GOT3 (cell line): ENCODE results near the gene TMEM204.

Experiments used
- DNase-seq: peaks from one replicate; lab custom pipeline; 2025; ENCODE audit warnings: mixed read lengths; lab: John Stamatoyannopoulos, UW

Gene TMEM204

DNA sequence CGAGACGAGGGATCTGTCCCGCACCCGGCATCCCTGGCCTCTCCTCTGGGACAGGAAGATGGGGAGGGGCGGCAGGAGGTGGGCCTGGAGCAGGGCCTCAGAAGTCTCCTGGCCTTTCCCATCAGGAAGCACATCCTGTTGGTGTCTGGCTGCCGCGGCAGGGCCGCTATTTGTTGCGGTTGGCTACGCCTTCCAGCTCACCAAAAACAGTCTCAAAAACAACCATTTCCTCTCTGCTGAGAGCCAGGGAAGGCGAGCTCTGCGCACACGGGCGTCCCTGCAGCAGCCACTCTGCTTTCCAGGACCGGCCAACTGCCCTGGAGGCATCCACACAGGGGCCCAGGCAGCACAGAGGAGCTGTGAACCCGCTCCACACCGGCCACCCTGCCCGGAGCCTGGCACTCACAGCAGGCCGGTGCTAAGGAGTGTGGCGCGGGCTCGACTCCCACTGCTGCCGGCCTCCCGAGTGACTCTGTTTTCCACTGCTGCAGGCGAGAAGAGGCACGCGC lies at the start of gene TMEM204:
TMEM204 (plus strand) TSS at position 224 of the 509 bp plus-strand sequence. CDS start 610 bp downstream, outside the sequence.
- DNase-seq, result no peak

DNA sequence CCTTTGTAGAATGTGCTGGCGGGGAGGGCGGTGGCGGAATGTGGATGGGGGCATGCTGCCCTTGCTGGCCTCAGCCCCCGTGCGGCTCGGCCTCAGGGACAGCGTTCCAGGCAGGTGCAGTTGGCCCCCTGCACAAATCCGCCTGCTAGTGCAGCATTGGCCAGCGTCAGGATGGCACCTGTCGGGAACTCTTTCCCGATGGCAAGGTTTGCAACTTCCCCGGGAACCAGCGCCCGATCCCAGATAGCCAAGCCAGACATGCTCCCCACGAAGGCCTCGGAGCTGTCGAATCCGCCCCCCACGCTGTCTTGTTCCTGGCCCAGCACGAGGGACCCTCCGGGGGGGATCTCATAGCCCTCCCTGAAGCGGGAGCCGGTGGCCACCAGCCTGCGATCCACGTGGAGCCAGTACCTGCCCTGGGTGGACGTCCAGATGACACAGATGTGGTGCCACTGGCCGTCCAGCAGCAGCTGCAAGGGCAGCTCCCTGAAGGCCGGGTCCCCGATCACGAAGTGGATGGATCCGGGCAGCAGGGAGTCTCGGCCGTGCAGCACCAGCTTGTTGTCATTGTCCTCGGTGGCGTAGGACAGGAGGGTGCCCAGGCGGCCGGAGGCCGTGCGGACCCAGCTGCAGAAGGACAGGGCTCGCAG lies 47.5 kb upstream of the TMEM204 start:
- DNase-seq, result no peak

DNA sequence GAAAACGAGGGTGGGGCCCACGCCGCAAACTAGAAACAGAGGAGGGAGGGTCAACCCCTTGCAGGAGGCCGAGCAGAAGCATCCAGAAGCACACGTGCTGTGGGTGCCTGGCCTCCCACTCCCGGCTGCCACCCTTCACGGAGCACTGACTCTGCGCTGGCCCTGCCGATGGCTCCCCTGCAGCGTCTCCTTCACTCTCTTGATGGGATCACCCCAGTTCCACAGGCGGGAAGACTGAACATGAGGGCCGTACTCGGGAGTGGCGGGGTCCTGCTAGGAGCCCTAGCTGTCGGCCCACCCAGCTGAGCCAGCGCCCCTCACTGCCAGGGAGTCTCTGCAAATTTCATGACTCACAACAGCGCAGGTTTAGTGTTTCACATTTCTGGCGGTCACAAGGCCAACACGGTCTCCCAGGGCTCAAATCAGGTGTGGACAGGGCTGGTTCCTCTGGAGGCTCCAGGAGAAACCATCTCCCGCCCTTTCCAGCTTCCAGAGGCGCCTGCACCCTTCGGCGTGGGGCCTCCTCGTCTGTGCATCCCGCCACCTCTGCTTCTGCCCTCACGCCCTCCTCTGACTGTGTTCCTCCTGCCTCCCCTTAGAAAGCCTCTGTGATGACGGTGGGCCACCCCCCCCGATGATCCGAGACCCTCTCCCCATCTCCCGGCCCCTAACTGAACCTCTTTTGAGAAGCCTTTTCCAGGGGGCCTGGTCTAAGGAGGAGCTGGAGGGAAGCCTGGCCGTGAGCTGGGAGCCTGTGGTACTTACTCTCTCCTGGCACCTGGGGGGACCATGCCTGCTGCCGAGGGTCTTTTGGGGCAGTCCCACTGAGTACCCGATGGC lies 46.7 kb upstream of the TMEM204 start:
- no peak for DNase-seq

DNA sequence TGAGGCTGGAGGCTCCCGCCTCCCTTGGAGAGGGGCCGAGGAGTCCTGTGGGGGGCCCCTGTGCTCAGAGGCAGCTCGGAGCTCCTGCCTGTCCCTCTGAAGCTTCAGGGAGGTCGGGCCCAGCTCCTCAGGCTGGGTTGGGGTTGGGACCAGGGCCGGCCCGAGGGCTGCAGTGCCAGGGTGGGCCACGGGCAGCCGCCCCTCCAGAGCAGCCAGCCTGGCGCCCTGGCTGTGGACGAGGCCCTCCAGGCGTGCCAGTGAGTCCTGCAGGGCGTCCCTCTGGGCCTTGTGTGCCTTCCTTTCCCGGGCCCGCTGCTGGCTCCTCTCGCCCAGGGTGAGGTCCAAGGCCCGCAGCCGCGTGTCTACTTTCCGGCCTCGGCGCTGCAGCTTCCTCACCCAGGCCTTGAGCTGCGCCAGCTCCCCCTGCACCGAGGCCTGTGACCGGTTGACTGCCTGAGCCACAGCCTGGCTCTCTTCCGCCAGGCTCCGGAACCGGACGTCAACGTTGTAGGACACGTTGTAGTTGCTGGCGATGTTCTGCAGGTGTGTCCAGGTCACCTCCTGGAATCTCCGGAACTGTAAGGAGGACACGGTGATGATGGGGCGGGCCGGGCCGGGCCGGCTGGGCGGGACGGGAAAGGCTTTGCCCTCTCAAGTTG lies 45.9 kb upstream of the TMEM204 start:
- DNase-seq, result no peak

DNA sequence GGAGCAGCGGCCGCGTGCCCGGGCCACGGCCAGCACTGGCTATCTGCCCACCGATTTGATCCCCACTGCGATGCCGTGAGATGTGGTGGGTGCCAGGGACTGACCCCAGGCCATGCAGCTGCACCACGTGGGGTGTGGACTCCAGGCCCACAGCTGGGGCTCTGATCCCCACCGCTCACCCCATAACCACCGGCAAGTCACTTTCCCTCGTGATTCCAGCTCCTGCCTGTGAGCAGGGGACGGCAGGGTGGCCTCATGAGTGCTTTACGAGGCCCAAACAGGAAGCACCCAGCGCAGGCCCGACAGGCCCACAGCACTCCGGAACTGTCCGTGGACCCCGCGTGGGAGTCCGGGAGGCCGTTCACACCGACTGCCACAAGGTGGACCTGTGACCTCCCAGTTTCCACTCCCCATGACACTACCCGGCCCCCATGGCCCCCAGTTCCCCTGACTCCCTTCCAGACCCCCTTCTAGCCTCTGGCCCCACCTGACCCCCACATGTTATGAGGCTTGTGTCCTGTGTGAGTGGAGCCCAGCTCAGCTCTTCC lies 45.3 kb upstream of the TMEM204 start:
- DNase-seq, result no peak

DNA sequence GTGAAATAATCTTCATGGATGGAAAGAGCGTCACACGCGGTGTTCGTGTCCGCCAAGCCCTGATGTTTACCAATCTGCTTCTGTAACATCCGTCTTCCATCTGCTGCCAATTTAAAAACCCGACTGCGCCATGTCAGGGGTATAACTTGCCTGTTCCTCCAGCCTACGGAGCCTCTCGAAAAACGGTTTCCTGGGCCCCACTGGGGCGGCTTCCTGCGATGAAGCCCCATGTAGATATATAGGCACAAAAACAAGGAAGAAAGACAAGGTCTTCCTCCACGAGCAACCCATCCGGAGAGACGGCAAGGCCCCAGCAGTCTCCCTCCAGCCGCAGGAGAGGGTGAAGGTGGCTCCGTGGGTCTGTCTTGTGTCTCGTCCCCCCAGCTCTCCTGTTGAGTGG lies 44.8 kb upstream of the TMEM204 start, which contains the start of gene PTX4:
PTX4 (minus strand) TSS at position 326 of the 400 bp plus-strand sequence; CDS start at position 291, 35 bp downstream.
- no peak for DNase-seq

DNA sequence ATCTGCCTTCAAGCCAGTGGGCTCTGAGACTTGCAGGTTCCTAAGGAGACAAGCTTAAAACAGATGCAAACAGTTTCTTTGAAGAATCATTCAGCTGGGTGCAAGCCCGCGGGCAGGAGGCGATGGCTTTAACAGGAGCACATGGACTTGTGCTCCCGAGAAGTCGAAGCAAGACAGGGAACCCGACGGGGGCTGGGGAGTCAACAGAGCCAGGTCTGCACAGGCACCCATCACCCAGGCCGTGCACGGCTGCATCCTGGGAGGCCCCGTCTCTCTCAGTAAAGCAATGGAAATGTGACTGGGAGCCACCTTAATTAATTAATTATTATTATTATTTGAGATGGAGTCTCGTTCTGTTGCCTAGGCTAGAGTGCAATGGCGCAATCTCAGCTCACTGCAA lies 44.4 kb upstream of the TMEM204 start:
- no peak for DNase-seq

DNA sequence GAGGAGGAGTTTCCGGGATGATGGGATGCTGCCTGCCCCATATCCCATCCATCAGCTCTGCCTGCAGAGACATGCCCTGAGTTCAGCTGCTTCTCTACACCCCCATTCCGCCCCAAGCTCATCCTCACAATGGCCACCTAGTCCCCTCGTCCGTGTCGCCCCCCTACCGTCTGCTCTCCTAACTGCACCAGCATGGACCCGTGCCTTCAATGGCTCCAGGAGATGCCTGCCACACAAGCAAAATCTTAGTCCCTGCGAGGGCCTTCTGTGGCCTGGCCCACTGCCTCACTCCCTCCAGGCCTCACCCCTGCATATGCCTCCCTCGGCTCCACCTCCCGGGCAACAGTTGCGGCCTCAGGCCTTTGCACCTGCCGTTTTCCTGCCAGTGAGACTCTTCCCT lies 42.1 kb upstream of the TMEM204 start:
- DNase-seq, result no peak

DNA sequence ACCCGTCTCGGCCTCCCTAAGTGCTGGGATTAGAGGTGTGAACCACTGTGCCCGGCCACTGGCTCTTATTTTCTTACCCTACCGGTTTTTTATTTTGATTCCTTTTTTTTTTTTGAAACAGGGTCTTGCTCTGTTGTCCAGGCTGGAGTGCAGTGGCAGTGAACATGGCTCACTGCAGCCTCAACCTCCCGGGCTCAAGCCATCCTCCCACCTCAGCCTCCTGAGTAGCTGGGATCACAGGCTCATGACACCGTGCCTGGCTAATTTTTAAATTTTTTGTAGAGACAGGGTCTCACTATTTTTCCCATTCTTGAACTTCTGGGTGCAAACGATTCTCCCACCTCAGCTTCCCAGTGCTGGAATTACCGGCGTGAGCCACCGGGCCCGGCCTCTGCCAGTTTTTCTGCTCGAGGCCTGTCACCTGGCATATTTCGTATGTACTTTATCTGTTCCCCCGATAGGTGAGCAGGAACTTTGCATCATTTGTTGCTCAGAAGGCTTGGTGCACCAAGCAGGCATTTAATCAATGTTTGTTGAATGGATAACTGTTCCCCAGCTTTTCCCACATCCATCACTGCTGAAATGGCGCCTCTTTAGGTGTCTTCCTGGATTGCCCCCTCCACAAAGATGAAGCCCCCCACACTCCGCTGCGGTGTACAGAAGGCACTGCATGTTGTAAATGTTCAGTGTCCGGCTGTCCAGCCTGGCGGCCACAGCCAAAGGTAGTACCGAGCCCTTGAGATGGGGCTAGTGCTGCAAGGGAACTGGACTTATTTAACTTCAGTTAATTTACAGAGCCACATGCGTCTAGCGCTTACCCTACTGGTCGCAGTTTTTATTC lies 41.2 kb upstream of the TMEM204 start:
- DNase-seq, result no peak

DNA sequence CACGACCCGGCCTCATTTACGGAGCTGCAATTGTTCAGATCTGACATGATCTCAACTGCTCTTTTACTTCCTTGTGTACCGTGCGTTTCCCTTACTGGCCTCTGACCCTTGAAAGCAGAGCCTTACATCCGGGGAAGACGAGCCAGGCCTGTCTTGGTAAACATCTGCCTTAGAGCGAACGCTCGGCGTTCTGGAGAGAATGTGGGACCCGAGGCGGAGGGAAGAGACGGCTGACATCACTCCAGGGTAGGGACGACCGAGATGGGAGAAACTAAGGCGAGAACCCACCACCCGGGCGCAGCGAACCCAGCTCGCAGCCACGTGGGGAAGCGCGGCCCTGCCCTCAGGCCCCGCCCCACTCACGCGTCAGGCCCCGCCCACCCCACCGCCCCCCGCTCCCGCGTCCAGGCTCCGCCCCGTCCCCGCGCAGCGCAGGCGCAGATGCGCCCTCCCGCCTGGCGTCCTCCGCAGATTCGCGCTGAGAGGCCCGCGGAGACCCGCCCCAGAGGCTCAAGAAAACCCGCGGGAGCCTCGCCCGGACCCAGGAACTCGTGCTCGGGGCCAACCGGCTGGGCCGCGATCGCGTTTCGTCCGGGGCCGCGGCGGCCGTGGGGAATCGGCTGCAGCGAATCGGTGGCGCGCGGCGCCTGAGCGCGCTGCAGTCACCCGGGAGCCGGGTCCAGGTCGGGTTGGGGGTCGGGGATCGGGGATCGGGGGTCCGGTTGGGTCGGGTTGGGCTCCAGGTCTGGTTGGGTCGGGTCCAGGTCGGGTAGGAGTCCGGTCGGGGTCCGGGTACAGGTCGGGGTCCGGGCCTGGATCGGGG lies 40.3 kb upstream of the TMEM204 start, which contains the start of gene TELO2:
TELO2 (plus strand) TSS at position 438 of the 823 bp plus-strand sequence. CDS start 922 bp downstream, outside the sequence.
- DNase-seq, result peak; percentile 38

DNA sequence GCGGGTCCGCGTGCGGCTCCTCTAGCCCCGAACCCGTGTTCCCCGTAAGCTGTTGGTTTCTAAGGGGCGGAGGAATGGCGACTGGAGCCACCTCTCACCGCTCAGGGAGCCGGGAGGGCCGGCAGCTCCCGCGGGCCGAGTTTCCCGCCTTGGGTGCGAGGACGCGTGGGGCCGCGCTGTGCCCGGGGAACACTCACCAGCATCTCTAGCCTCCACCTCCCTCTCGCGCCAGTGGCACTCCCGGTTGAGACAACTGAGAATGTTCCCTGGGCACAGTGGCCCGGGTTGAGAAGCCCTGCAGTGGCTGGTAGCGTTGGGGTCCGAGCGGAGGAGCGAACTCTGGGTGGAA lies 39.7 kb upstream of the TMEM204 start:
- DNase-seq, result no peak

DNA sequence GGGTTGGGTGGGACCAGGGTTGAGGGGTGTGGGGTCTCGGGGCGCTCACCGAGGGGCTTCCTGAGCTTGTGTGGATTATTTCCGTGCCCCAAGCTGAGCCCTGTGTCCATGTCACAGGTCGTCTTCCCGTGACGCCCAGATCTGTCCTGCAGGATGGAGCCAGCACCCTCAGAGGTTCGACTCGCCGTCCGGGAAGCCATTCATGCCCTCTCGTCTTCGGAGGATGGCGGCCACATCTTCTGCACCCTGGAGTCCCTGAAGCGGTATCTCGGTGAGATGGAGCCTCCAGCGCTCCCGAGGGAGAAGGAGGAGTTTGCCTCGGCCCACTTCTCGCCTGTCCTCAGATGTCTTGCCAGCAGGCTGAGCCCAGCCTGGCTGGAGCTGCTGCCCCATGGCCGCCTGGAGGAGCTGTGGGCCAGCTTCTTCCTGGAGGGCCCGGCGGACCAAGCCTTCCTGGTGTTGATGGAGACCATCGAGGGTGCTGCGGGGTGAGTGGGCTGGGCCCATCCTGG lies 39.3 kb upstream of the TMEM204 start:
- DNase-seq, result no peak

DNA sequence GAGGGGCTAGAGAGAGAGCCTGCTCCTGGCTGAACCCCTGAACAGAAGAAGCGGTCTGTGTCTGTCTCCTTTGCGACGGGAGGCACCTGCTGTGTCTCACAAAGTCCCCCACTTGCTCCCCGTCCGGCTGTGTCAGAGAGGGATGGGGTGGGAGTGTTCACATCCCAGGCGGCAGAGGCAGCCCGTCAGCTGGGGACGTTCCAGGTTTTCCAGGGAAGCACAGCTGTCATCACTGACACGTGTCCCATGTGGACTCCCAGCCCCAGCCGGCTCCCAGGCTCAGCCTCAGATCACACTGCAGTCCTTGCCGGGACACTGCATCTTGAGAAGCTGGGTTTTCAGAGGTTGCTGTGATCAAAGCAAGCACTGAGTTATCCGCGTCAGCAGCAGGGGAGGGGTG lies 38.8 kb upstream of the TMEM204 start:
- no peak for DNase-seq

DNA sequence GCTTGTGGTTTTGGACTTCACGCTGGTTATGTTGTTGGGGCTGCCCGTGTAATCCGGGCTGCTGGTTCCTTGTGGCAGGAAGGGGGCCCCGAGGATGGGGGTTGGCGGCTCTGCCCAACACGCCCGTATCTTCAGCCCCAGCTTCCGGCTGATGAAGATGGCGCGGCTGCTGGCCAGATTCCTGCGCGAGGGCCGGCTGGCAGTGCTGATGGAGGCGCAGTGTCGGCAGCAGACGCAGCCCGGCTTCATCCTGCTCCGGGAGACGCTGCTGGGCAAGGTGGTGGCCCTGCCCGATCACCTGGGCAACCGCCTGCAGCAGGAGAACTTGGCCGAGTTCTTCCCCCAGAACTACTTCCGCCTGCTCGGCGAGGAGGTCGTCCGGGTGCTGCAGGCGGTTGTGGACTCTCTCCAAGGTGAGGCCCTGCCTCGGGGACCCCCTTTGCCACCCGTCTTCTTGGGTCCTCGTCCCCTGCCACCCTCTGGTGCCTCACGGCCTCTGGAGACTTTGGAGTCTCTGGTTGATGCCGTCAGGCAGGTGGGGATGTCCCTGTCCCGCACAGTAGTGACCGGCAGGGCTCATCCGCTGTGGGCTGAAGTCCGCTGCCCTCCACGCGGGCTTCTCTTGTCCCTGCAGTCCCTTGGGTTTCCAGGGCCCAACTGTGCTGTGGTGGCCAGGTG lies 38.1 kb upstream of the TMEM204 start:
- no peak for DNase-seq

DNA sequence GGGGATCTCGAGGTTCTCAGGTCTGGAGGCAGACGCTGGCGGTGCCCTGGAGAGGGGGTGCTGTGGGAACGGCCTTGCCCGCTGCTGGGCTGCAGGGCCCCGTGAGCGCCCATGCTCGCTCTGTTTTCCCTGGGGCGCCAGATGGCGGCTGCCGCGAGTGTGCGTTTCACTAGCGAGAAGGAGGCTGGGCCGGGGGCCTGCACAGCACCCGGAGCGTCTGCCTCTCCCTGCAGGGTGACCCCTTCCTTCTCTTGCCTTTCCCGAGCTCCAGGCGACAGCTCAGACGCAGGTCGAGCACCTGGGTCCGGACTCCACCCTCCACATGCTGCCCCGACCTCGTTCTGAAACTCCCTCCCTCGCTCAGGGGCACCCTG lies 37.6 kb upstream of the TMEM204 start:
- no peak for DNase-seq

DNA sequence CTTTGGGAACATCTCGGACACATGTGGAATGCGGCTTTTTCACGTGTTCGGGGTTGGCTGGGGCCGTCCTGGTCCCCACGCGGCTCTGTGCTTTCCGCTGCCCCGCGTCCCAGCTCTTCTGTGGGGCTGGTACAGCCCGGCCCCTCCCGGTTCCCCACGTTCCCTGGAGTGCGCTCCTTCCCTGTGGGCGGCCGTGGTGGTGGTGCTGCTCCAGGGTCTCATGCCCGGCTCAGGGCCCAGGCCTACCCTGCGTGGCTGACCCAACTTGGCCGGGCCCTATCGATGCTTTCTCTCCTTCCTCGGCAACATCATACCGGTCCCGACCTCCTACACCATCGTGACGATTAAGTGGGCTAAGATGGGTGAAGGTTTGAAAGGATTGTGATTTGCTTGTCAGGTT lies 37.0 kb upstream of the TMEM204 start:
- no peak for DNase-seq

DNA sequence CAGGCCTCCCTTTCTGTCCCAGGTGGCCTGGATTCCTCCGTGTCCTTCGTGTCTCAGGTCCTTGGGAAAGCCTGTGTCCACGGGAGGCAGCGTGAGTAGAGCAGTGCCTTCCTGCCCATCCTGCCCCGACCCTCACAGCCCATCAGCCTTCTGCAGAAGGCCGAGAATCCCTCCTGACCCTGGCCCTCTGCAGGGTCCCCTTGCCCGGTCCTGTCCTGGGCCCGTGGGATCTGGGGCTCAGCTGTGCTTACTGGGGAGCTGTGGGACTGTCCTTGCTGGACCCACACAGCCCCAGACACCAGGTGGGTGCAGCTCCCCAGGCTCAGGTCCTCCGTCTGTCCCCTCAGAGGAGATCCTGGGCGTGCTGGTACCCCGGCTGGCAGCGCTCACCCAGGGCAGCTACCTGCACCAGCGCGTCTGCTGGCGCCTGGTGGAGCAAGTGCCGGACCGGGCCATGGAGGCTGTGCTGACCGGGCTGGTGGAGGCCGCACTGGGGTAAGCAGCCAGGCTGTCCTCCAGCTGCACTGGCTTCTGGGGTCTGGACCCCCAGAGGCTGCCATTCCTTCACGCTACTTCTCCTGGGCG lies 36.4 kb upstream of the TMEM204 start:
- DNase-seq, result no peak

DNA sequence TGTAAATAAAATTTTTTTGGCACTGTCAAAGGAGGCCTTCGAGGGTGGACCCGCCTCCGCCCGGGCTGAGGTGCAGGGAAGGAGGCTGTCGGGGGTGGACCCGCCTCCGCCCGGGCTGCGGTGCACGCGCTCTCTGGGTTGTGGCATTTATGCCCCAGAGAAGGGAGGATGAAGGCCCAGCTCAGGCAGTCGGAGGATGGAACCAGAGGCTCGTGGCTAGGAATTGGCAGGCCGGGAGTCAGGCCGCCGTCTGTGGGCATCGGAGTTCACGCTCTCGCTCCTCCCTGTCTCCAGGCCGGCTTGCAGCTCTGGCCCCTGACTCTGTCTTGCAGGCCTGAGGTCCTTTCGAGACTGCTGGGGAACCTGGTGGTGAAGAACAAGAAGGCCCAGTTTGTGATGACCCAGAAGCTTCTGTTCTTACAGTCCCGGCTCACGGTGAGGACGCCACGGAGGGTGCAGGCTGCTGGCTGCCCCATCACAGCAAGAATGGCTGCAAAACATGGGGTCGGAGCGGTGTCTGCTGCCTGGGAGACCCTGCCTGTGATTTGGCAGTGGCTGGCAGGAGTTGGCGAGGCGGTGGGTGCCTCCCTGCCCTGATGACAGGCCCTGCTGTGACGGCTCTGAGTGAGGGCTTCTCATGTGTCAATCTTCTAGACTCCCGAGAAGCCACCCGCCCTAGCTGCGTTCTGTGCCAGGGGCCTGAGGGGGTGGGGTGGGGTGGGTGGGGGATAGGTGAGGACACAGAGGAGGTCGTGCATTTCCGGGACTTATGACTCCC lies 34.4 kb upstream of the TMEM204 start:
- no peak for DNase-seq
